Stimulated activated CD8-positive, alpha-beta memory T cell treated with anti-CD3 and anti-CD28 coated beads, Interleukin-7, amount 100 ng/mL, for 4 hours (primary cell): Measurements from ENCODE around the gene CXCR6.
"Not testable (repeated sequence)": the region's sequence is repeated elsewhere in the genome, so short reads cannot be mapped to it uniquely, and the experiment has no call there.

ENCODE experiments used
- DNase-seq, 2 donors: peaks; one replicate each; pipeline ENCODE4 v3.0.0-alpha.2; 2020; ENCODE audit warnings: low read depth in 2 of 2

Gene CXCR6

GRCh38 chr3:45988804-45989203 is 45.5 kb downstream of the CXCR6 start:
- no peak for DNase-seq

- DNase-seq = no peak
Observed at GRCh38 chr3:45990181-45990580, 46.9 kb downstream of the CXCR6 start.

GRCh38 chr3:45991341-45991740 is 48.1 kb downstream of the CXCR6 start:
- no peak for DNase-seq

DNA sequence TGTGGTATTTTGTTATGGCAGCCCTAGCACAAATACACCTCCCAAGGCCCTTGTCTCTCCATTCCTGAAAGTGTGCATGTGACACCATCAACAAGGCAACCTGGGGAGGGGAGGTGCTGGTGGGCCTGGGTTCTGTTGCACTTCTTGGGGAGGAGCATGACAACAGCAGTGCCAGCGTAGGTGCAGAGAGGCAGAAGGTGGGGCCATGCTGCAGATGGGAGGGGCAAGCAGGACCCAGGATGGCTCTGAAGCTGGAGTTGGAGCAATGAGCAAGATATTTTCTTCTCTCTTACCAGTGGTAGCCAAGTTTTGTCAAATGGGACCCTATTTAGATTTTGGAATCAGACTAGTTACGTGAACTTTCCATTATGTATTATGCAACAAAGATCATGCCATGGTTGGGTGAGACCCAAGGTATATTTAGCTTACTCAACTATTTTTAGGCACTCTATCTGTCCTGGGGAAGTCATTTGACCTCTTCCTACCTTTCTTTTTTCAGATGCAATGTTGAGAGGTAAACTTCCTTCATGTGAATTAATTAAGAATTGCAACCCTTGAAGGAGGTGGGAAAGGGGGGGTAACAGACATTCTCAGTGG is 49.0 kb downstream of the CXCR6 start:
- DNase-seq = no peak

DNA sequence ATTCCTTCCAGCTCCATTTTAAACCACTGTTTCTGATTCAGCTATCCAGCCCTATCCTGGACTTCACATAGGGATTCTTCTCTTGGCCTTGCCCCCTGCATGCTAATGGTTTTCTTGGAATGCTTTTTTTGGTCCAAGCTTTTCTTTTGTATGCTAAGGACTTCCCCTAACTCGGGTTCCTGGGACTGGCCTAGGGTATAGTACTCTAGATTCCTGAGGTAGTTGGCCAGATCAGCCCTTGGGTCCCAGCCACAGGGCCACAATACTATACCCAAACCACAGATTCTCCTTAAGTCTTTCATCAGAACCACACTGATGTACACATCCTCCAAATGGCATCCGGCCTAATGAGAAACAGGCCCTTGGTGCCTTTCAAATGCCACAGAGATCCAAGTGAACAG is 49.6 kb downstream of the CXCR6 start:
- DNase-seq = no peak

- peak in 1 of 2 donors; percentile 36 for DNase-seq
Observed at GRCh38 chr3:45993421-45994027, 50.3 kb downstream of the CXCR6 start.

GRCh38 chr3:45994419-45995235 is 51.4 kb downstream of the CXCR6 start:
- peak in 1 of 2 donors; percentile 59 for DNase-seq

DNA sequence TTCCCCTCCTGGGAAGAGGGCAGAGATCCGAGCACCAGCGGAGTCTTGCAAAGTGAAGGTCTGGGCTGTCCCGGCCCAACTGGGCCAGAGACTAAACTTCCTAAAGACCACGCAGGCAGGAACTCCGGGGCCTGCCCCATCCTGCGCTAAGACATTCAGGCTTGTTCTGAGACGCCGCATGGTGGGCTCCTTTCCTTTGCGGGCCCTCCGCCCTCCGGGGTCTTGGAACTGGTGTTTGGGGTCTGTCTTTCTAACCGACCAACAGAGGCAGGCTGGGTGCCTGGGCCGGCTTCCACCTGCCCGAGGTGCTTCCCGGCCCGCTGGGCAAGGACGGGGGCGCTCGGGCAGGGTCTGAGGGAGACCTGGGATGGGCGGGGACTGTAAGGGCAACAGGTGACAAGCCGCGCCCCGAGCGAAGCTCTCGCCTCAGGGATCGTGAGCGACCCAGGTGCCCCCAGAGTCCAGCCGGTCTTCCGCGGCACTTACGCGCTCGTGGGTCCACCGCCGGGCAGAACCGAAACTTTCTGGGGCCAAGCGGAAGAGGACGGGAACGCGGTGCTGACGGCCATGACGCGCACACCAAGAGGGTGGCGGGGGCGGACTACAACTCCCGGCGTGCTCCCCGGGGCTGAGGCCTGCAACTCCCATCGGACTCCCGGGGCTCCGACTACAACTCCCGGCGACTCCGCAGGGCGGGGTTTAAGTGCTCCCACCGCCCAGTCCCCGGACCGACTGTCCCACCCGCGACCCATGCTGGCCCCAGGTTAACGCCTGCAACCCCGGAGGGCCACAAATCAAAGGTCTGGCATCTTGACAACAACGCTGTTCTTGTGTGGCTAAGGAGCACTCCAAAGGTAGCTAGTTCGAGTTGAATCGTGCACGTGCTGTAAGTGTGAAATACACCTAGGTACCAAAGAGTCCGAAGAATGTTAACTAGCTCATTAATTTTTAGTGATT is 52.2 kb downstream of the CXCR6 start, which contains the start of gene FYCO1:
Gene FYCO1 (minus strand): TSS at position 589 of the 957 bp plus-strand sequence. CDS start 10,914 bp downstream, outside the sequence.
- DNase-seq = peak; percentile 82 to 89

- DNase-seq = not testable (repeated sequence)
Observed at GRCh38 chr3:45997499-45997898, 54.2 kb downstream of the CXCR6 start.

- no peak for DNase-seq
Observed at GRCh38 chr3:45997942-45998341, 54.7 kb downstream of the CXCR6 start.
